OCI-LY3 (cell line): ENCODE measurements around the gene FOCAD.

ENCODE experiments used
- EZH2phosphoT487 ChIP-seq: fragments of 200-600 bp; shearing (Covaris generic); IDR thresholded peaks from 2 replicates; pipeline ENCODE4 v1.6.1; 2018; ENCODE audit warnings: antibody characterized with exemption, mixed run types, low read depth
- TF ChIP-seq, protein P1 (sequence below): fragments of 200-600, 300-600 bp; sonication (generic); IDR thresholded peaks from 2 replicates; pipeline ENCODE4 v1.5.1; 2014; ENCODE audit warnings: antibody characterized with exemption, low read length, low read depth

DNA sequence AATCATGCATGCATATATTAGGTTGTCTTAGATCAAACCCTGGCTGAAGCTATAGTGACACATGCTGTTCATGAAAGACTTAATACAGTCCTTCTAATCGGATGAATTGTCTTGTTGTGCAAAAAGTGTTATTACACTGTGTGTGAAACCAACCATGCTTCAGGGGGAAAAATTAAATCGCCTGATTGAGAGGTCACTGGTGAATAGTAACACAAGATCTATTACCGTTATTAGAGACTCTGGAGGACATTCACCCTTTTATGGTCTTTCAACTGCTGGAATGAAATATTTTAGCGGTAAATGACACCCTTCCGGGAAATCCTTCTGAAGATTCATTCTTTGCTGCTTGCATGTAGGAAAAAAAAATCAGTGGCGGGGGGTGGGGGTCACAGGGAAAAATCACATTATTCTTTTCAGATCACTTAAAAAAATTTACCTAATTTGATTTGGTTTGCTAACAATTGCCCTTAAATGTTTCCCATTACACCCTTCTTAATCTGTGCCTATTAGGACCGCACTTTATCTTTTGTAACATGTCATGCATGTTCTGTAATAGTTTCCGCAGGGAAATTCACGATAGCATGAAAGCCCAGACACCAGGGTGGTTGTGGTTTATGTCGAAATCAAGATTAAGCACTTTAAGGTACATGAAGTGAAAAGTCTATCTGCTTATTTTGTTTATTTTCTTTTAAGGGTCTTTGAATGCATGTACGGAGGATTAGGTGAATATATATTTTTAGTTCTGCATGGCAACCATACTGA, 120.6 kb downstream of the FOCAD start:
- TF ChIP-seq, protein P1, sequence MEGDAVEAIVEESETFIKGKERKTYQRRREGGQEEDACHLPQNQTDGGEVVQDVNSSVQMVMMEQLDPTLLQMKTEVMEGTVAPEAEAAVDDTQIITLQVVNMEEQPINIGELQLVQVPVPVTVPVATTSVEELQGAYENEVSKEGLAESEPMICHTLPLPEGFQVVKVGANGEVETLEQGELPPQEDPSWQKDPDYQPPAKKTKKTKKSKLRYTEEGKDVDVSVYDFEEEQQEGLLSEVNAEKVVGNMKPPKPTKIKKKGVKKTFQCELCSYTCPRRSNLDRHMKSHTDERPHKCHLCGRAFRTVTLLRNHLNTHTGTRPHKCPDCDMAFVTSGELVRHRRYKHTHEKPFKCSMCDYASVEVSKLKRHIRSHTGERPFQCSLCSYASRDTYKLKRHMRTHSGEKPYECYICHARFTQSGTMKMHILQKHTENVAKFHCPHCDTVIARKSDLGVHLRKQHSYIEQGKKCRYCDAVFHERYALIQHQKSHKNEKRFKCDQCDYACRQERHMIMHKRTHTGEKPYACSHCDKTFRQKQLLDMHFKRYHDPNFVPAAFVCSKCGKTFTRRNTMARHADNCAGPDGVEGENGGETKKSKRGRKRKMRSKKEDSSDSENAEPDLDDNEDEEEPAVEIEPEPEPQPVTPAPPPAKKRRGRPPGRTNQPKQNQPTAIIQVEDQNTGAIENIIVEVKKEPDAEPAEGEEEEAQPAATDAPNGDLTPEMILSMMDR, result no peak
- no peak for TF ChIP-seq EZH2phosphoT487
